HG02840 (cell line): ENCODE measurements around the gene GRIN2A.

Source experiments
- ATAC-seq: cut with Tn5 transposase; IDR thresholded peaks from one replicate; pipeline ENCODE4 v1.9.1; 2021; ENCODE audit warnings: mild to moderate bottlenecking, moderate library complexity, moderate number of reproducible peaks; ENCODE audit not compliant: unreplicated experiment, low FRiP score

Gene GRIN2A

DNA sequence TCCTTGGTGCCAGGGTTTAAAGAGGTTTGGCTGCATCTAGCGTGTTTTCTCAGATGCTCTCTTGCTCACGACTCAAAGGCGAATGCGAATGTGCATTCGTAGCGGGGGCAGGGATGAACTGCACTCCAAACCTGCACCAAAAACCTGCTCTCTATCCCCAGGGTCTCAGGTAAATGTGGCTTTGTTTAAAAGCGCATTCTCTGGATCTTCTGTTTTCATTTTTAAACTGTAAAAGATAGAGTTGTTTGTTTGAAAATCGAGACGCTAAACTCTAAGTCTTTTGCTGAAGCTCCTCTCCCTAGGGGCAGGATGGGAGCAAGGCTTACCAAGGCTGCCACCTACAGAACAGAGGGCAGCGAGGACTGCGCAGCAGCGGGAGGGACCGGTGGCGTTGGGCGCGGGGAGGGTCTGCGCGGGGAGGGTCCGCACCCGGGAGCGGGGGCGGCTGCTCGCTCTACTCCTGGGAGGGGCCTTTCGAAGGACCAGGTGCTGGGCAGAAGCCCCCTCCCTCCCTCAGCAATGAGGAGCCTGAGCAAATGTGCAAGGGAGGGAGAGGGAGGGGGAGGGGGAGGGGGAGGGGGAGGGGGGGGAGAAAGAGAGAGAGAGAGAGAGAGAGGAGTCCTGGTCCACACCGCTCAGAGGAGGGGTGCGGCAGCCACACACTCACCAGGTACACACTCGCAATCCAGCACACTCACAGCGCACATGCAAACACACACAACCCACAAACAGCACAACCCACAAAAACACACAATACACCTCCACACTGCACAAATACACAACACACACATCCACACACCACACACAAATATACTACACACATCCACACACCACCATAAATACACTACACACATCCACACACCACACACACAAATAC, 142.8 kb downstream of the GRIN2A start:
- no peak for ATAC-seq

DNA sequence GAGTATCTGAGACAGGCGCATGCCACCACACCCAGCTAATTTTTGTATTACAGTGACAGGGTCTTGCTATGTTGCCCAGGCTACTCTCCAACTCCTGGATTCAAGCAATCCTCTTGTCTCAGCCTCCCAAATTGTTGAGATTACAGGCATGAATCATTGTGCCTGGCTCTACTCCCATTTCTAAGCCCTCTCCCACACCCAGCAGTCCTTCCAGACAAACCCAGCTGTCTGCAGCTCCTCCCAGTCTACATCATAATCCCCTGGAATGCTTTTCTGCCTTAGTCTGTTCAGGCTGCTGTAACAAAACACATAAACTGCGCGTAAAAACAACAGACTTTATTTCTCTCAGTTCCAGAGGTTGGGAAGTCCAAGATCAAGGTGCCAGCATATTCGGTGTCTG, 144.5 kb downstream of the GRIN2A start:
- ATAC-seq, result no peak

DNA sequence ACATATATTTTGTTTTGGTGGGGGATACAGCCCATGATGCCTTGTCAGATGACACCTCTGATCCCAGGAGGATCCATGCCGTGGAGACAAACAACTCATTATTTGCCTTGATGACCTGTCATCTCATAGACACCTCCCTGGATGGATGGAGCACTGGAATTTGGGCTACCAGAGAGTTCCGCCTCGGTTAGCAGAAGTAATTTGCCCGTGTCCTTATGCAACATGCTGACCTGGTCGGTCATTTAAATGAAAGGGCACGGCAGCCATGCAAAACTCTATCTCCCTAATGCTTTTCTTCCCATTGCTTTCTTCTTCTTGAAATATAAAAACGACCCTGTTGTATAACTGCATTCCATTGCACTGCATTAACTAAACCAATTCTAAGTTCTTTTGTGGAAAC, 145.3 kb downstream of the GRIN2A start:
- no peak for ATAC-seq

DNA sequence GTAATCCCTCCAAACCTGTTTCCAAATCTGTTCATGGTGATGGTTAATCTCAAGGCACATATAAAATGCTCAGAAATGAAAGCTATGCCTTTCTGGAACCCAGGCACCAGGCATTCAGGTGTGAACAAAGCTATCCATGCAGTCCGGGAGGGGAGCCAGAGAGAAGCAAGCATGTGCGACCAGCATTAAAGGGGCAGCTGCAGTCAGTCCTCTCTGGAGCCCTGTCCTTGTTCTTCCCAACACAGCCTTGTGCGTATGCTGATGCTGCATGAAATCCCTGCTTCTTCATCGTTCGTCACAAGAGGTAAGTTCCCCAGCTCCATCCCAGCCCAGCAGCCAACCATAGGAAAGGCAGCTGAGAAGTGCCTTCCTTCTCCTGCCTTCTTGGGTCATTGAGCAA, 148.7 kb downstream of the GRIN2A start:
- no peak for ATAC-seq

DNA sequence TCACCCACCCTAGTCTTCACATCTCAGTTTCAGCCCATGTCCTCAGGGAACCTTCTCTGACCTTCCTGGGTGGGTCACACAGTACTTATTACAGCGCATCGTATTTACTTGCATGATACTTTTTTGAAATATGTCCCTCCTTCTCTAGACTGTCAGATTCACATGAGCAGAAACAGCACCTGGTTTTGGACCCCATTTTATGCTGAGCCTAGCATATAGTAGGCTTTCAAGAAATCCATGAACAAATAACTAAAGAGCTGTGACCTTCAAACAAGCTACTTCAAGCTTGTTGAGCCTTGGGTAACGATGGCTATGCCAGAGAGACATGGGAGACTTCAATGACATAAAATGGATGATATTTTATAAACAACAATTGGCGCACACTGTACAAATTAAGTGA, 150.3 kb downstream of the GRIN2A start:
- ATAC-seq, result no peak

DNA sequence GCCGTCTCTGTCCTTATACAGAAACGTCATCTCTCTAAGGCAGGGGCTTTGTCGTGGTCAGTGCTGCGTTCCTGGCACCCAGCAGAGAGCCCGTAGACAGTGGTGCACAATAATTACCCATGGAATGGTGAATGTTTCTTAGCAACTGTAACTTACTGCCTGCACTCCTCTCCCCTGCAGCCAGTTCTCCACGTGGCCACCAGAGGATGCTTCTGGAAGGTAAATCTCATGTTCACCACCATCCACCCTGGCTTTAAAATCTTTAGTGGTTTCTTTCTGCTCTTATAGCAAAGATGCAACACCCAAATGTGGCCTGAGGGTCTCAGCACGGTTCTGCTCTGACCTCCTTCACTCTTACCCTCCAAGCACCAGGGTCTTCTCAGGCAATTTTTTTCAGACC, 150.8 kb downstream of the GRIN2A start:
- no peak for ATAC-seq

DNA sequence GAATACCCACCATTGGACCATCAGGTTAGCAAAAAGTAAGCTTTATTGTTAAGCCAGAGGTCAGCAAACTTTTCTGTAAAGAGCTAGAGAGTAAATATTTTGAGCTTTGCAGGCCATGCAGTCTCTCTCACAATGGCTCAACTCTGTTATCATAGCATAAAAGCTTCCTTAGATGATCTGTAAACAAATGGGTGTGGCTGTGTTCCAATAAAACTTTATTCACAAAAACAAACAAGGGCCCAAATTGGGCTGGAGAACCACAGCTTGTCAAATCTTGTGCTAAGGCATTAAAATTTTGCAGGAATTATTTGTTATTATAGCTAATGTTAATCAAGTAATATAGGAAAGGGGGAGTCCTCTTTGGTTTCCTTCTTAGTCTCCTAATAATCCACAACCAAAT, 153.6 kb downstream of the GRIN2A start:
- no peak for ATAC-seq

DNA sequence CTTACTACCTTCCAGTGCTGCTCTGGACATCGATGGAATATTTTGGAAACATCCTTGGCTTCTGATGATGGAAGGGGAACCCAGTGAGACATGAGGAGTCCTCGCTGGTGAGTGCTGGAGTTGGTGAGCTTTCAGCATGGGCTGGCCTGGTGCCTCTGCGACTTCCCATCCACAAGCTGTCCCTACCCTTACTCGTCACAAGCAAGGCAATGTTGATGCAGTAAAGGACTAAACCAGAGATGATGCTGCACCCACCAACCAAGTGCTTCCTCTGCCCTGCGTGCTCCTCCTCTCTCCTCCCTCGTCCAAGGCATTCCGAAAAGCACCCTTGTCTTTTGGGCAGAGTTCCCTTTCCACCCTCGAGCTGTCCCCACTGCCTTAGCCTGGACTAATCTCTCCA, 154.7 kb downstream of the GRIN2A start:
- ATAC-seq, result no peak

DNA sequence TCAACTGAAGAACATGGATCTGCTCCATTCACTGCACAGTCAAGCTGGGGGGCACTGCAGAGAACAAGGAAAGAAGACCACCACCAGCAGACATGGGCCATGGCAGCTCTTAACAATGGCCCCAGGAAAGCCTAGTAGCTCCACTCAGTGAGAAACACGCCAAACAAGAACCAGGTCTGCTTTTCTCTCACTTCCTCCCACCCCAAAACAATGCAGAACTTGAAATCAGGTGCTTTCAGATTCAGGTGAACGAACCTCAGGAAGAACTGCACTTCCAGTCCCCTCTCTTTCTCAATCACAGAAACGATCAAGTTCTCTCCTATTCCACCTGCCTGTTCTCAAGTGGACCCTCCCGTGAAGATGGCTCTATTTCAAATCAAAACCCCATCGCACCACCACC, 155.6 kb downstream of the GRIN2A start:
- ATAC-seq, result no peak

DNA sequence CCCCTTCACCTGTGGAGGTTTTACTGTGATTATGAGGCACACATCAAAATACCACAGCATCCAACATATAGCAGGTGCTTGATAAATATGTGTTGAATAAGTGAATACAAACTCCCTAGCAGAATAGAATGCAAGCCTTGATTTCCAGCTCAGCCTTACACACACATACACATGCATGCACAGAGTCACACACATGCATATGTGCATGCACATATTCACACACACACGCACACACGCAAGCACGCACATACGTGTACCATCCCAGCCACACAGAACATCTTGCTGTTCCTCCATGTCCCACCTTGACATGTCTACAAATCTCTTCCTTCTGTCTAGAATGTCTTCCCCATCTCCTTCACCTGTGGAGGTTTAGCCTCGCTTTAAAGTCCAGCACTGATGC, 160.1 kb downstream of the GRIN2A start:
- no peak for ATAC-seq

DNA sequence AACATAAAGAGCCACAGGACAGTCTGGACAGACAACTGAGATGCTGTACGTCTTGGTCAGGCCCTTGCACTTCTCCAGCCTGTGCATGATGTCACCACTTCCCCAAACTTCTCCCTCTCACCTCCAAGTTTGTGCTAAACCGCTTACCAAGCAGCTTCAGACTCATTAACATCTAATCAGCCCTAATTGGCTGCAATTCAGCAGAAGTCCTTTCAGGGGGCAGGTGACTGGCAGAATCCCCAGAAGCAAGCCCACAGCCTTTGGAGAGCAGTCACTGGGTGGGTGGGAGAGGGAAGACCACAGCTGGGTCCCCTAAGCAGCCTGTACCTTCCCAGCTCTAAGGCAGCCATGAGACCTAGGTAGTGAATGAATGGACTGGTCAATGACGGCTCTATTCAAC, 161.4 kb downstream of the GRIN2A start:
- no peak for ATAC-seq

DNA sequence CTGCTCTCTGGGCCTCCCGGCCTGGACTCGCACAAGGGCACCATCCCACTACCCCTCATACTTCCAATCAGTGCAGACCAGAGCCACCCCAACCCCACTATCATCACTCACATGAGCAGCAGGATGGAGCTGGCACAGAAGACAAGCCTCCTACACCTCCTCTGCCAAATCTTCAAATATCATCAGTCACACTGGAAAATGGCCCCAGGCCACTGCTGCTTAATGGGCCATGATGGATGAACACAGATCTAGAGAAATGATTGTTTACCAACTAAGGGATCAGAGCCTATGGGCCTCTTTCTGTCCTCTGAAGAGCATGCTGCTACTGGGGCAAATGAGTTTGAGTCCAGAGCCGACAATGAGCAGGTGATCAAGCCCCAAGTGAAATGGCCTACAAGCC, 165.5 kb downstream of the GRIN2A start:
- no peak for ATAC-seq

DNA sequence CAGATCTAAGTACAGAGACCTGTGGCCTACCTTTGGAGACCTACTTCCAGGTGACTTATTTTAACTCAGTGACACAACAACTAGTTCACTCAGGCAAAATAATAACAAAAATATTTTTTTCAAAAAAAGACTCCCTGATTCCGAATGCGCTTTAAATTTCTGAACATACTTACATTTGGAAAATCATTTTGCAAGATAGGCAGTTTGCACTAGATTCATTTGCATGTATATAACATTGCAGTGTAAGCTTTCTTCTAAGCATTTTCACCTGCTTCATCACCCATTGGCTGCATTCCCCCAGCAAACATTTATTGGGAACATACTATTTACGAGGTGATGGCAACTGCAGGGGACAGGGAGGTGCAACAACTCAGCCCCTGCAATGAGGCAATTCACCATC, 166.8 kb downstream of the GRIN2A start:
- ATAC-seq, result no peak

DNA sequence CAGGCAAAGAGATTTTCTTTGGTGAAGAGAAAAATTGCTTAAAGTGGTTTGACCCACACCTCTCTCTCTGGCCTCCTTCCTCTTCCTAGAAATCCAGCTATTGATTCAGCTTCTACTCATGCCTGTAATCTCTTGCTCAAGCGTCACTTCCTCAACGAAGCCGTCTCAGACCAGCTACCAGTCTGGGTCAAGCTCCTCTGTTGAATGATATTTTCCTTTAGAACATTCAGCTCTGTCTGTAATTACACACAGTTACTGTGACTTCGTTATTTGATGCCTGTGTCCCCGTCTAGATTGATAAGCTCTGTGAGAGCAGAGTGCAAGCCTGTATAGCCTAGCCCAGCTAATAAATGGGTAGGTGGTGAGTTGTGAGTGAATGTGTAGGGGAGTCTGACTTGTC, 168.5 kb downstream of the GRIN2A start:
- ATAC-seq, result no peak

DNA sequence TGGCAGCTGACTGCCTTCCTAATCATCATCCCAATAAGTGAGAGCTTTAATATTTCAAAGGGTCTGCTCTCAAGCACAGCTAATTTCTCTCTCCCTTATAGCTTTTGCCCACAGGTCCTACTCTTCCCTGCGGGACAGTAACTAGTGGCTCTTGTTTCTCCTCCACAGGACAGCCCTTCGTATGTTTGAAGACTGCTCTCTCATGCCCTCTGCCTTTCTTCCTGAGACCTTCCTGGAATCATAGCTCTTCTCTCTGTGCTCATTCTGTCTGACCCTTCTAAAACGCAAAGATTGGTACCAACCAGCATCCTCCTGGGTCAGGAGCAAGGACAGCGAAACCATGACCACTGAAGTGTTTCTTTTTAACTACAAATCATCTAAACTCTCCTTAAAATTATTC, 168.9 kb downstream of the GRIN2A start:
- ATAC-seq, result no peak

DNA sequence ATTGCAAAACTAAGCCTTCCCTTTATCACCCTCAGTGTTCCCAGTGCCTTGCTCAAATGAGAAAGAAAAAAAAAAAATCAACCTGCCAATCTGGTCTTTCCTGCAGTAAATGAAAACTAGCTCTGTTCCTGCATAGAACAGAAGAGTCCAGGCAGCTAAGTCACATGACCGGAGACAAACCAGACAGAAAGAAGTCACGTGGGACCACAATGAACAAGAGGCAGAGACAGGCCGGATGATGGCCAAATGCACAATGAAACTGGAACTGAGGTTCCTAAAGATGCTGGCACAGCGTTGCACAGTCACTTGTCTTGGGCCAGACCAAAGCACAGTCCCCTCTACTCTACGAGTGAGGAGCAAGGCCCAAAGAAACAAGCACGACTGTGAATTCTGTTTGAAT, 172.5 kb downstream of the GRIN2A start:
- ATAC-seq, result no peak

DNA sequence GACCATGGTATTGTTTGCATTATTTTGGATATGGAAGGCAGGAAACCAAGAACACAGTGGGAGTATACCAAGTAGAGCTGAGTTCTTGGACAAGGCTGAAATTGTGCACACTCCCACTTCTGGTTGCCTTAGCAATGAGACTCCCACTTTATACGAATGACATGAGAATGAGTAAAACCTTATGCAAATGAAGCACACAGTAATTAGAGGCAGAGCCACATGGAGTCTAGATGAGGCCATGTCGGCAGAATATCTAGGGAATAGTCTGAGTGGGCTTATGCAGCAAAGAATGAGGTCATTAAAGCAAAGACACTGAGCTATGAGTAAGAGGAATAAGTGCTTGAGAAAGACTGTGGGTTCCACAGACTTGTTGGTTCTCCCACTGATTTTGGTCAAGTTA, 178.7 kb downstream of the GRIN2A start:
- no peak for ATAC-seq

DNA sequence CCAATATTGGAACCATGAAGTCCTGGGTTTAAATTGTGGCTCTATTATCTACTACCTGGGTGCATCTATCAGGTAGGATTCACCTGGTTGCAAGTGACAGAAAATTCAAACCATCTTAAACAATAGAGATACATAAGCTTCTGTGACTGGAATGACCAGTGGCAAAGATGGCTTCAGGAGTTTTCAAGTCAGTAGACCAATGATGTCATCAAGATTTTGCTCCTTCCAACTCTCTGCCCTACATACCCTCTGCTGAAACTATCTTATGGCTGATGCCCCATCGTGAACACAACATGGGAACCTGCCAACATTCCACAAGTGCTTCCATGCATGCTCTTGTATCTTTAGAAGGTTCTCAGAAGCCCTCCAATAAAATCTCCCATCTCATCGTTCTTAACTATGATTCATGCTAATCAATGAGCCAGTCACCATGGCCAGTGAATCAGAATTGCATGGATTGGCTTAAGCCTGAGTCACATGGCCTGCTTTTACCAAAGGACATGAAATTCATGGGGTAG, 180.9 kb downstream of the GRIN2A start:
- no peak for ATAC-seq

DNA sequence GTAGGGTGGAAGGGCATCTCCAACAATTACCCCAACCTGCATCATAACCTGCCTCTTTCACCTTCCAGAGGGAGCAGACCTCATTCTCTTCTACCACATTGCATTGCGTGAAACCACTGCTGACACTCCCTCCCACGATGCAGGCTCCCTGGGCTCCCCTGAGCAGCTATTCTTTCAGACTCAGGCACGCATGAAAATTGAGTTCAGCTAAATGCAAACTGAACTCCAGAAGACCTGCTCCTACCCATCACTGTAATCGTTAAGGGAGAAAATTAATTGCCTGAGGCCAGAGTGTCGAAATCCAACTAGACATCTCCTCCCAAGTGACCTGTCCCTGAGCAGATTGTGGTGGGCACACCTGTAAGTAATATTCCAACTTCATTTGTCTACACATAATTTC, 186.0 kb downstream of the GRIN2A start:
- ATAC-seq, result no peak

DNA sequence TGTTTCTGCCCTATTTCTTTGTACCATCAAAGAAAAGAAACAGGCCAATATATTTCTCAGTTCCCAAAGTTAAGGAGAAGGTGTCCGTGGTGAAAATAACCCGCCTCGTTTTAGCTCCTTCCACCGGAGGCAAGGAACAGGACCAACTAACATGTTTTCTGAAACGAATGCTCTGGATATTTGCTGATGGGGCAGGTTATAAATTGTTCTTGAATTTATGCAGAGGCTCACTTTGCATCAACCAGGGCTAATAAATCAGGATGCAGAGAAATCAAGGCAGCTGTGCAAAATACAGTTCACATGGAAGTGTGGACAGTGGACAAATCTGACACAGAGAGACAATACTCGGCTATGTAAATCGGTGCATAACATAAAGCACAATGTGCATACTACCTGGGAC, 189.8 kb downstream of the GRIN2A start:
- ATAC-seq, result no peak

DNA sequence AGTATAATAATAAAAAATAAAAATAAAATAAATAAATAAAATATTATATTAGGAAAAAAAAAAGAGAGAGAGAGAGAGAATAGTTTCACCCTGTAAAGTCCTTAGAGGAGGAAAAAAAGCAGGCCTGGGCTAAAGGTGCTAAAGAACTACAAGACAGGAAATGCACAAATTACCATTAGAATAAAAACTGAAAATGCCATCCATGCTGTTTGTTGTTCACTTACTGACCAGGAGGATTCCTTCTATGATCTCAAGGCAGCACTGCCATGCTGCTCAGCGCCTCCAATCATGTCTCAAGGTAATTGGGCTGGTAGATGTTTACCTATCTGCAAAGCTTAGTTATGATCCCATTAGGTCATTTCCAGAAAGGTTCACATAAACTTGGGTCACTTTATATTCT, 201.2 kb downstream of the GRIN2A start:
- no peak for ATAC-seq

DNA sequence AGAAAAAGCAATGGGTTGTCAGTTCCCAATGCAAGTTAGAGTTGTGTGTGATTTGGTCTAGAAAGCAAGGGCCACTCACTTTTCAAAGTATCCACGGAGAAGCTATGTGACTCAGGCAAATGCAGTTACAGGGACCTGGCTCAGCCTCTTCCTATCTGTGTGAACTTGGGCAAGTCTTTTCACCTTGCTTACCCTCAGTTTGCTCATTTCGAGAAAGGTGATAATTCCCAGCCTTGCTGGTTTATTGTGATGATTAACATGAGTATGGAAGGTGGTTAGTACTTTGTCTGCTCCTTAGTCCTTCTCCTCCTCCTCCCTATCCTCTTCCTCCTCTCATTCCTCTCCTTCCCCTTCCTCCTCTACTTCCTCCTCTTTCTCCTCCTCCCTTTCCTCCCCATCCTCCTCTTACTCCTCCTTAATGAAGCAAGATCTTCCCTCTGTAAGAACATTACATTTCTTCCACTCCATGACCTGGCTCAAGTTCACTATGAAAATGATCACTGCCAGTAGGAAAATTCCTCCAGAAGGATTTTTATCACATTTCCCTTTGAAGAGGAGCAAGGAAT, 204.0 kb downstream of the GRIN2A start:
- ATAC-seq, result no peak
